HG03521 (cell line): ENCODE measurements around the gene P4HA2.
A peak's percentile ranks its signal among the peaks of the same experiment; 100 is the strongest.
"Not testable (repeated sequence)": the region's sequence is repeated elsewhere in the genome, so short reads cannot be mapped to it uniquely, and the experiment has no call there.

Experiments used
- ATAC-seq: cut with Tn5 transposase; IDR thresholded peaks from one replicate; pipeline ENCODE4 v1.9.1; 2021; ENCODE audit warnings: mild to moderate bottlenecking, moderate library complexity; ENCODE audit not compliant: unreplicated experiment

Gene P4HA2

GRCh38 chr5:132203916-132204315, 23.7 kb downstream of the P4HA2 start:
- no peak for ATAC-seq

GRCh38 chr5:132203464-132203818, 24.2 kb downstream of the P4HA2 start:
- ATAC-seq, result no peak

- no peak for ATAC-seq
These were observed 24.8 kb downstream of the P4HA2 start for GRCh38 chr5:132202711-132203463.

- ATAC-seq, result no peak
These were observed 28.5 kb downstream of the P4HA2 start for GRCh38 chr5:132199116-132199680.

- no peak for ATAC-seq
These were observed 29.1 kb downstream of the P4HA2 start for GRCh38 chr5:132198571-132198970.

- ATAC-seq, result no peak
These were observed 31.9 kb downstream of the P4HA2 start for GRCh38 chr5:132195727-132196126.

- ATAC-seq, result no peak
These were observed 34.4 kb downstream of the P4HA2 start for GRCh38 chr5:132193165-132193694.

- peak; percentile 73 for ATAC-seq
These were observed 37.4 kb downstream of the P4HA2 start for GRCh38 chr5:132190161-132190817.

- no peak for ATAC-seq
These were observed 43.1 kb downstream of the P4HA2 start for GRCh38 chr5:132184588-132184987.

- no peak for ATAC-seq
These were observed 43.9 kb downstream of the P4HA2 start for GRCh38 chr5:132183723-132184122.

- ATAC-seq, result no peak
These were observed 45.2 kb downstream of the P4HA2 start for GRCh38 chr5:132182359-132183040.

- ATAC-seq, result no peak
These were observed 46.5 kb downstream of the P4HA2 start for GRCh38 chr5:132181011-132181629.

GRCh38 chr5:132180134-132180745, 47.4 kb downstream of the P4HA2 start:
- no peak for ATAC-seq

- ATAC-seq, result no peak
These were observed 48.2 kb downstream of the P4HA2 start for GRCh38 chr5:132179405-132179804.

GRCh38 chr5:132177691-132178149, 49.9 kb downstream of the P4HA2 start:
- no peak for ATAC-seq

GRCh38 chr5:132176987-132177386, 50.7 kb downstream of the P4HA2 start:
- ATAC-seq, result no peak

GRCh38 chr5:132176521-132176945, 51.1 kb downstream of the P4HA2 start:
- no peak for ATAC-seq

GRCh38 chr5:132162945-132163344, 64.7 kb downstream of the P4HA2 start:
- ATAC-seq, result no peak

- ATAC-seq, result not testable (repeated sequence)
These were observed 65.9 kb downstream of the P4HA2 start for GRCh38 chr5:132161574-132162326.

- no peak for ATAC-seq
These were observed 71.2 kb downstream of the P4HA2 start for GRCh38 chr5:132156413-132156812.
